Putamen (tissue), 1 donor: Measurements from ENCODE around the gene PIN1.

Source experiments
- DNase-seq: peaks from one replicate; pipeline ENCODE4 v3.0.0-alpha.2; 2016; ENCODE audit warnings: low spot score

The PIN1 gene

DNA sequence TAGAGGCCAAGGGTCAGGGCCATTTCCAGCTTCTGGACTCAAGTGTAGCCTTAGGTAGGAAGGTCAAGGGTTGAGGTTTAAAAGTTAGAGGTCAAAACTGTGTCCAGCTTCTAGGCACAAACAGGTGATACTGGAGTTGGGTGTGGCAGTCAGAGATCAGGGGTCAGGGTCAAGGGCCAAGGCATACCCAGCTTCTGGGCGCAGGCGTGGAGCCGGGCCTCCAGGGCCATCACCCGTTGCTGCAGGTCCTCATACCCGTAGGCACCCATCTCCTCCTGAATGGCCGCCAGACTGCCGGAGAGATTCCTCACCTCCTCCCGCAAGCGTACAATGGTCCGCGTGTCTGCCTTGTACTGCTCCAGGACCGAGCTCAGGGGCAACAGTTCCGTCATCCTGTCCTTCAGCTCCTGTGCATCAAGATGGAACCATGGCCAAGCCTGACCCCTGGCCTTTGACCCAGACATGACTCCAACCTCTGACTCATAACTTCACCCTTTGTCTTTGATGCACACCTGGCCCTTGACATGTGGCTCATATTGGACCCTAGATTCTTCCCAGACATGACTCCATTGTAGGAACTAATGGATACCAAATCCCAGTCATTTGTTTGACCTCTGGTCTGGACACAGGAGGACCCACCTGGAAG is 22.1 kb downstream of the PIN1 start:
- DNase-seq = no peak

- no peak for DNase-seq
These were observed 23.0 kb downstream of the PIN1 start for GRCh38 chr19:9857920-9858746.

DNA sequence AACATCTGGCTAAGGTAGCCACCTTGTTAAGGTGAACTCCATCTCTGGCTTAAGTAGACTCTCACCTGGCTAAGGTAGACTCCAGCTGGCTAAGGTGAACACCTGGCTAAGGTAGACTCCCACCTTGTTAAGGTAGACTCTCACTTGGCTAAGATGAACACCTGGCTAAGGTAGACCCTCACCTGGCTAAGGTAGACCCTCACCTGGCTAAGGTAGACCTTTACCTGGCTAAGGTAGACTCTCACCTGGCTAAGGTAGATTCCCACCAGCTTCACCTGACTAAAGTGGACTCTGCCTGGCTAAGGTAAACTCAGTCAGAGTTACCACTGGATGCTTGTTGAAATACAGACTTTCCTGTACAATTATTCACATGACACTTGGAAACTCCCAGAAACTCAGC is 23.6 kb downstream of the PIN1 start:
- no peak for DNase-seq

GRCh38 chr19:9860407-9860806 is 25.3 kb downstream of the PIN1 start:
- DNase-seq = no peak

DNA sequence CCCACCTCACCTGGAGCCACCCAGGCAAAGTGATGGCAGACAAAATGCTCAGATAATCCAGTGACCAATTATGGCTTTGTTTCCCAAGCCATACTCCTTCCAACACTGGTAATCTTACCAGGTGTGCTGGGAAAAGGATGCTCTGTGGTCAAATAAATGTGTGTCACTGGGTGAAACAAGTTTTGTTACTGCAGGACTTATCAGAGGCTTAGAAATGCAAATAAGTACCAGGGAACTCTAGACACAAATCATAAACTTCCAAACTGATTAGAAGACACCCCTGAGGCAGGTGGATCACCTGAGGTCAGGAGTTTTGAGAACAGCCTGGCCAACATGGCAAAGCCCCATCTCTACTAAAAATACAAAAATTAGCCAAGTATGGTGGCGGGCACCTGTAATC is 26.4 kb downstream of the PIN1 start:
- DNase-seq = no peak

GRCh38 chr19:9862938-9863337 is 27.8 kb downstream of the PIN1 start:
- no peak for DNase-seq

DNA sequence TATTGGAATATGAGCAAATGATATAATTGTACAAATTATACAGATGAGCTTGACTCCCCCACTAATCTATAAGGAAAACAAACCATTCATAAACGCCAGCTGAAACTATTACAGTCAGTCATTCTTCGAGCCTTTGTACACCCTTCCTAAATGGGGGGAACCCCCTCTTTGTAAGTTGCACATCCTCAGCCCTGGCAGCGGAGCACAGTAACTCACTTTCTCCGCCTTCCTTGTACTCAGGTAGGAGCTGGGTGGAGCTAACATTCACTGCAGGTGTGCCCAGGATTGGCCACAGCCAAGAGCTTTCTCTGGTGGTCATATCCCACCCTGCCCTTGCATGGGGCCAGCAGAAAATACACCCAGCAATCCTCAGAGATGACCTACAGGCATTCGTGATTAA is 28.6 kb downstream of the PIN1 start:
- no peak for DNase-seq

- DNase-seq = no peak
These were observed 30.8 kb downstream of the PIN1 start for GRCh38 chr19:9865732-9866501.

GRCh38 chr19:9868983-9869617 is 34.0 kb downstream of the PIN1 start:
- no peak for DNase-seq

DNA sequence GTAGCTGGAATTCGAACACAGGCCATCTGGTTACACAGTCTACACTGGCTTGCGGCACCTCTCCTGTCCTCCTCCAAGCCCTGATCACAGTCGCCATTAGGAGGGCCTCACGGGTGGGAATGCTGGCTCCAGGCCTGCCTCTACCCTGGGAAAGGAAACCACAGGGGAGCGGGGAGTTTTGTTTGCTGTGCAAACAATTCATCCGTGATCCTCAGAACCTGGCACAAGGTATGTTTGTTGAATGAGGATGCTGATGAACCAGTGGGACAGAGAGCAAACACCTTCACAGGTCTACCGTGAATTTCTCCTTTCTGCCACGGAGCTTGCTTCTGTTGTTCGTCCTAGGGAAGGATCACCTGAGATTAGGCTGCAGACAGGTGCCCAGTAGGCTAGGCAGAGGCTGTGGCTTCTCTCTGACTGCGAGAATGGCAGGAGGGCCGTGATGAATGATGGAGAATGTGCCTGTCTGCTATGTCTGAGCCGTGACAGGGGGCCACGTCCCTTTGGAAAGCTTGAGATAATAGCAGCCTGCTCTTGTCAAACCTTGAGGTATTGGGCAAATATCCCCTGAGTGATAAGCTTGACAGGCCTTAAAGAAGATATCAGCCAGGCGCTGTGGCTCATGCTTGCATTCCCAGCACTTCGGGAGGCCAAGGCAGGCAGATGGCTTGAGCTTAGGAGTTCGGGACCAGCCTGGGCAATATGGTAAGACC is 36.7 kb downstream of the PIN1 start:
- DNase-seq = no peak

DNA sequence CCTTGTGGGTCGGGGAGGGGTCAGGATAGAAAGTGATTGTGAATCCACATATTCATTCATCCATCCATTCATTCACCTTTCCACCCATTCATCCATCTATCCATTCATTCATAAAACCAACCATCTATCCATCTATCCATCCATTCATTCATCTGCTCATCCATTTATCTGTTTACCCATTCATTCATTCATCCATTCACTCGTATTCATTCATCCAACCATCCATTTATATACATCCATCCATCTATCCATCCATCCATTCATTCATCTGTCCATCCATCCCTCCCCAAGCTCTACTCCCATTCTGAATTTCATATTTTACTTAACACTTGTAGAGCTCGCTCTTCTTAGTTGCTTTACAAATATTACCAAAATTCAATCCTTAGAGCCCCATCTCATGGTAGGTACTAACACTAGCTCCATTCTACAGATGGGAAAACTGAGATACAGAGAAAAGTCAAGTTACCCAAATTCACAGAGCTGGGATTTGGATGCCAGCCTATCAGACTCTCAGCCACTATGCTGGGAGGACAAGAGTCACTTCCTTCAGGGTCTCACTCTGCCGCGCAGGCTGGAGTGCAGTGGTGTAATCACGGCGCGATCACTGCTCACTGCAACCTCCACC is 37.6 kb downstream of the PIN1 start:
- no peak for DNase-seq

DNA sequence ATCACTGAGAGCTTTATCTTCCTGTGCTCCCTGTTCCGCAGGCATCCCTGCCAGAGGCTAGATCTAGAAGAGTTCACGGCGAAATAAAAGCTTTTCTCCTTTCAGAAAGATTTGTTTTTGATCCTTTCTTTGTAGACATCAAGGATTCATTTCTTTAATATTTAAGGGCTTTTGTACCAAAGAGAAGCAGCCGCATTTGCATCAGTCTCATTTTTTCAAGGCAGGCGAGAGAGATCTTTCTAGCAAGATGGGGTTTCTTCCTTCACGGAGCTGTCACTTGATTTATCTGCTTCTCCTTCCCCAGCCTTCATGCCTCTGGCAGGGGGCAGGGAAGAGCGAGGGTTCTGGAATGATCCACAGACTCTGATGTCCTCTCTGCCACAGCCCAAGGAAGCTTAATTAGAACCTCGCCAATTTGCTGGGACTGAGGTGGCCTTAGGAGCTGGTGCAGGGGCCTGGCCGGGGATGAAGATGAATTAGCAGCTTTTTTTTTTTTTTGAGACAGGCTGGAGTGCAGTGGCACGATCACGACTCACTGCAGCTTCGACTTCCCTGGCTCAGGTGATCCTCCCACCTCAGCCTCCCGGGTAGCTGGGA is 40.0 kb downstream of the PIN1 start:
- no peak for DNase-seq

DNA sequence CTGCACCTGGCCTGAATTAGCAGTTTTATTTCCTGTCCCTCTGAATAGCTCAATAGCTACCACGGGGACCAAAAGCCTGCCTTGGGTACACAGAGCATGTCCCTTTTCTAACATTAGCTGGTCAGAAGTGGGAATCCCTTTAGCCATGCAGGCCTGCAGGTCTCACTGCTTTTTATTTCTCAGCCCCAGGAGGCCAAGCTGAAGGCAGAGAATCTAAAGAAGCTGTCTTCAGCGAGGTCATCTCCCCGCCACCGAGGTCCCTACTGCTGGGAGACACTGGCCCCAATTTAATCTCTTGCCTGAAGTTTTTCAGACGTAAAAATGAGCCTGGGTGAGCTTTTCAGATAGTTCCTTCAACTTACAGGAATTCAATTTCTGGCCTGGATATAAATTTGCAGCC is 40.7 kb downstream of the PIN1 start:
- DNase-seq = no peak

GRCh38 chr19:9877780-9878510 is 42.8 kb downstream of the PIN1 start:
- DNase-seq = no peak

DNA sequence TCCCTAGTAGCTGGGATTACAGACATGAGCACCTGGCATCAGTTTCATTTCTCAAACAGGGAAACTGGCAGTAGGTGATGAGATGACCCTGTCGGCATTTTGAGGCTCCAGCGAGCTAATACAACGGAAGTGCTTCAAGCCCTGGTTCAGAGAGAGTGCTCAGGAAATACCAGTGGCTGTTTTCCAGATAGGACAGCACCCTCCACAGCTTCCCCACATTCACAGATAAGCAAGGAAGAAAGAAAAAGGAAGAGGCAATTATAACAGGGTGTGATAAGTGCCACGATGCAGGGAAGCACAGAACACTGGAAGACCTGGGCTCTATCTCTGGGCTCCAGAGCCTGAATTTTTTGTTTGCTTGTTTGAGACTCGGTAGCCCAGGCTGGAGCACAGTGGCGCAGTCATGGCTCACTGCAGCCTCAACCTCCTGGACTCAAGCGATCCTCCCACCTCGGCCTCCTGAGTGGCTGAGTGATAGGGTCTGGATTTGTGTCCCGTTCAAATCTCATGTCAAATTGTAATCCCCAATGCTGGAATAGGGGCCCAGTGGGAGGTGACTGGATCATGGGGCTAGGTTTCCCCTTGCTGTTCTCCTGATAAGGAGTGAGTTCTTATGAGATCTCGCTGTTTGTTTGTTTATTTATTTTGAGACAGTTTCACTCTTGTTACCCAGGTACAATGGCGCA is 43.5 kb downstream of the PIN1 start:
- no peak for DNase-seq

GRCh38 chr19:9881720-9882119 is 46.6 kb downstream of the PIN1 start:
- DNase-seq = no peak

GRCh38 chr19:9883231-9883758 is 48.2 kb downstream of the PIN1 start:
- no peak for DNase-seq

GRCh38 chr19:9883764-9884163 is 48.6 kb downstream of the PIN1 start:
- no peak for DNase-seq

GRCh38 chr19:9885077-9885552 is 50.0 kb downstream of the PIN1 start:
- peak; percentile 42 for DNase-seq
